HG02970 (cell line): ENCODE measurements around the gene MAP7D1.
"Not testable (repeated sequence)": the region's sequence is repeated elsewhere in the genome, so short reads cannot be mapped to it uniquely, and the experiment has no call there.

Experiments used
- ATAC-seq: cut with Tn5 transposase; IDR thresholded peaks from one replicate; pipeline ENCODE4 v1.9.1; 2021; ENCODE audit warnings: mild to moderate bottlenecking, moderate library complexity, moderate number of reproducible peaks; ENCODE audit not compliant: unreplicated experiment, low FRiP score

MAP7D1 gene

DNA sequence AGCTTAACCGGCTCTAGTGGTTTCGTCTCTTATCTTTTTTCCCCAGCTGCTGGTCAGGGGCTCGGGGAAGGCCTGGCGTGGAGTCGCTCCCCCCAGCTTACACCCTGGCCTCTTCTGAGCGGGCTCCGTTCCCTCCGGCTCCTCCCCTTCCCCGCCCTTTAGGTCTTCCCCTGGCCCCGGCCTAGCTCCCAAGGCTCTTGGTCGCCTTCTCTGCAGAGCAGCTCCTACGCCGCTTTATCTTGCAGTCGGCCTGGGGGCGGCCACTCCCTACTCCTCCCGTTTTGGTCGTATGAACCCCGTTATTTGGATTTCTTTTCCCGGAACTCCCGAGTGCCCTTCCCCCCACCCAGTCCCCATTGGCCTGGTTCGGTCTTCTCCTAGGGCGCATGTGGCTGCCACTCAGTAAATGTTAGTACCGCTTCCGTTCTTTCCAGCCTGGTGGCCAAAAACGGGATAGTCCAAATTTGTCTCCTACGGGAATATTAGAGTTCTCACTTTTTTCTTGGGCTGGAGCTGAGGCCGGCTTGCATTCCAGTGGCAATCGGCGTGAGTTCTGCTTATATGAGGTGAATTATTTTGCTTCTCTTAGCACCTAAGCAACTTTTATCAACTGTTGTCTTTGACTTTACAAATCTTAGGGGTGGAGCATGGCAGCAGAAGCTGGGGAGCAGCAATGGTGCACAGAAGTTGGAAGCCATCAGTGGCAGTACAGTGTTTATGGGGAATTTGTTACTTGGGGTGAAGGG, 68.8 kb downstream of the MAP7D1 start:
- ATAC-seq = peak; percentile 50

GRCh38 chr1:36225283-36225899, 69.4 kb downstream of the MAP7D1 start:
- ATAC-seq = no peak

DNA sequence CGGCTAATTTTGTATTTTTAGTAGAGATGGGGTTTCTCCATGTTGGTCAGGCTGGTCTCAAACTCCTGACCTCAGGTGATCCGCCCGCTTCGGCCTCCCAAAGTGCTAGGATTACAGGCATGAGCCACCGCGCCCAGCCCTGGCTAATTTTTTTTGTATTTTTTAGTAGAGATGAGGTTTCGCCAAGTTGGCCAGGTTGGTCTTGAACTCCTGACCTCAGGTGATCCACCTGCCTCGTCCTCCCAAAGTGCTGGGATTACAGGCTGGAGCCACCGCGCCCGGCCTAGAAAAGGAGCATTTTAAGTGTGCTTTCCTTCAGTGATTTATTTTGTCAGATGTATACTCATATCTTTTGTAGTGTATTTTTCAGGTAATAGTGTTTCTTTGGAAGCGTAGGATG, 74.3 kb downstream of the MAP7D1 start:
- not testable (repeated sequence) for ATAC-seq
